Hematopoietic multipotent progenitor cell treated with erythropoietin and hydrocortisone succinate and interleukin-3 and kit ligand, for 15 days (in vitro differentiated cells): Measurements from ENCODE around the gene IRF3.
"Not testable (repeated sequence)": the region's sequence is repeated elsewhere in the genome, so short reads cannot be mapped to it uniquely, and the experiment has no call there.

Experiments
- DNase-seq: peaks from one replicate; pipeline ENCODE4 v3.0.0-alpha.2; 2015; ENCODE audit warnings: low spot score

IRF3 gene

GRCh38 chr19:49645995-49646394, 19.7 kb downstream of the IRF3 start:
- DNase-seq, result no peak

- no peak for DNase-seq
These were observed 20.1 kb downstream of the IRF3 start for GRCh38 chr19:49645592-49645991.

GRCh38 chr19:49643466-49643865, 22.2 kb downstream of the IRF3 start:
- DNase-seq, result peak; percentile 30

- DNase-seq, result no peak
These were observed 23.1 kb downstream of the IRF3 start for GRCh38 chr19:49642492-49643035.

GRCh38 chr19:49641688-49642491, 23.8 kb downstream of the IRF3 start, which contains the start of gene SCAF1:
Gene SCAF1 (plus strand): TSS chr19:49642209. CDS start chr19:49645027, 2,818 bp downstream.
- DNase-seq, result peak; percentile 99

- DNase-seq, result peak; percentile 100
These were observed 25.4 kb downstream of the IRF3 start, which contains the start of gene RRAS for GRCh38 chr19:49640113-49640898. Gene RRAS (minus strand): TSS chr19:49640143. CDS start chr19:49640098, 45 bp downstream.

GRCh38 chr19:49639401-49640112, 26.1 kb downstream of the IRF3 start:
- DNase-seq, result no peak

GRCh38 chr19:49637821-49638738, 27.6 kb downstream of the IRF3 start:
- DNase-seq, result peak; percentile 8

GRCh38 chr19:49636233-49636932, 29.3 kb downstream of the IRF3 start:
- no peak for DNase-seq

- DNase-seq, result no peak
These were observed 30.0 kb downstream of the IRF3 start for GRCh38 chr19:49635530-49636232.

GRCh38 chr19:49633273-49633672, 32.4 kb downstream of the IRF3 start:
- not testable (repeated sequence) for DNase-seq

- DNase-seq, result no peak
These were observed 33.1 kb downstream of the IRF3 start for GRCh38 chr19:49632576-49632975.

GRCh38 chr19:49631610-49632192, 34.0 kb downstream of the IRF3 start:
- DNase-seq, result no peak

GRCh38 chr19:49631014-49631588, 34.6 kb downstream of the IRF3 start:
- DNase-seq, result no peak

GRCh38 chr19:49629659-49630058, 36.0 kb downstream of the IRF3 start:
- DNase-seq, result no peak

- no peak for DNase-seq
These were observed 39.4 kb downstream of the IRF3 start for GRCh38 chr19:49626226-49626625.

- DNase-seq, result no peak
These were observed 40.4 kb downstream of the IRF3 start for GRCh38 chr19:49624967-49625910.

GRCh38 chr19:49617860-49618259, 47.8 kb downstream of the IRF3 start:
- not testable (repeated sequence) for DNase-seq
